Tibial nerve (tissue), 4 donors: ENCODE measurements around the gene KAT7. TPM values are rescaled to one million over a fixed set of nuclear protein-coding genes. Genes with fewer than 3 reads are reported as not detected.

ENCODE experiments used
- DNase-seq, 2 donors: peaks; one replicate each; pipeline ENCODE4 v3.0.0-alpha.2; 2019; ENCODE audit warnings: low spot score in 2 of 2
- H3K27ac ChIP-seq, 4 donors: fragments of 200-600 bp; sonication (generic) in 3 of 4; one replicate each; pipeline ENCODE4 v1.5.1; 2017 to 2019; ENCODE audit warnings: mild to moderate bottlenecking in 1 of 4
- H3K27me3 ChIP-seq, 2 donors: fragments of 200-600 bp; sonication (generic) in 1 of 2; one replicate each; pipeline versions ENCODE4 v1.5.1 to v1.6.0; 2017 to 2019
- H3K36me3 ChIP-seq, 3 donors: fragments of 200-600 bp; sonication (generic); one replicate each; pipeline ENCODE4 v1.5.1; 2018 to 2019
- H3K4me1 ChIP-seq, 4 donors: fragments of 200-600 bp; sonication (generic) in 3 of 4; one replicate each; pipeline ENCODE4 v1.5.1; 2017 to 2019
- H3K4me3 ChIP-seq, 4 donors: fragments of 200-600 bp; sonication (generic) in 3 of 4; one replicate each; pipeline ENCODE4 v1.5.1; 2017 to 2019; ENCODE audit warnings: mild to moderate bottlenecking in 1 of 4, moderate library complexity in 1 of 4
- H3K9me3 ChIP-seq, 4 donors: fragments of 200-600 bp; sonication (generic) in 3 of 4; one replicate each; pipeline ENCODE4 v1.5.1; 2017 to 2019
- CTCF ChIP-seq, 5 experiments: fragments of 200-600 bp in 3 of 5; fragments of 450-650 bp in 2 of 5; sonication (generic) in 3 of 5; IDR thresholded peaks; one replicate each; pipeline ENCODE4 v1.5.1; 2016 to 2019; ENCODE audit warnings: antibody characterized with exemption in 5 of 5, mild to moderate bottlenecking in 3 of 5, moderate library complexity in 2 of 5
- EP300 ChIP-seq, 2 donors: sonication (generic); formaldehyde crosslinking; IDR thresholded peaks; one replicate each; pipeline ENCODE4 v1.6.1; 2017; ENCODE audit warnings: antibody characterized with exemption in 2 of 2, mild to moderate bottlenecking in 1 of 2
- POLR2A ChIP-seq, 2 donors: fragments of 450-650 bp; IDR thresholded peaks; one replicate each; pipeline ENCODE4 v1.6.1; 2017; ENCODE audit warnings: antibody characterized with exemption in 2 of 2, mild to moderate bottlenecking in 2 of 2, moderate library complexity in 2 of 2
- WGBS, 2 donors: methylation state at CpG; one replicate each; pipeline ENCODE4 v1.1.5; 2018; 5-methylcytosine and 5-hydroxymethylcytosine counted together
- total RNA-seq, 4 donors: library from RNA; depleted of rRNA; stranded (reverse); fragments of >200 nt; gene quantifications; one replicate each; pipeline ENCODE4 v1.1.0, GENCODE V29; 2016

KAT7 gene
- total RNA-seq, 4 donors from 2014 or later, result 31.6 to 45.6 (median 42.0) TPM

GRCh38 chr17:49843774-49844350 lies 55.4 kb downstream of the KAT7 start:
- H3K4me1 ChIP-seq, result peaks cover 0 to 29% (median 8%) of the 10 kb centered on the region in 4 donors

GRCh38 chr17:49845321-49845720 lies 56.8 kb downstream of the KAT7 start:
- no peaks in the 10 kb centered on the region for H3K9me3 ChIP-seq
- H3K27ac ChIP-seq, result peak overlapping the region in 2 of 4 donors; percentile 26 to 52
- peaks cover 0 to 4% (median 0%) of the 10 kb centered on the region in 3 donors for H3K36me3 ChIP-seq
- no peaks in the 10 kb centered on the region for H3K27me3 ChIP-seq
- WGBS, 2 donors, result 19 to 40% methylated on average over 3 of the region's 3 CpGs
- DNase-seq, result no peak
- no peak for TF ChIP-seq CTCF (IDR thresholded peaks at IDR 0.05)
- TF ChIP-seq POLR2A (IDR thresholded peaks at IDR 0.05), result no peak
- no peak for TF ChIP-seq EP300 (IDR thresholded peaks at IDR 0.05)
- peaks cover 0 to 23% (median 8%) of the 10 kb centered on the region in 4 donors for H3K4me1 ChIP-seq
- H3K4me3 ChIP-seq, result no peak overlapping the region

More at GRCh38 chr17:49843774-49844350, 55.4 kb downstream of the KAT7 start:
- no peak overlapping the region for H3K4me3 ChIP-seq
- H3K9me3 ChIP-seq, result no peaks in the 10 kb centered on the region
- WGBS, 2 donors, result 76 to 89% methylated on average over 6 of the region's 6 CpGs
- DNase-seq, result no peak
- TF ChIP-seq CTCF (IDR thresholded peaks at IDR 0.05) (peak in 1 of 5 experiments; percentile 15), POLR2A (IDR thresholded peaks at IDR 0.05) (no peak)
- H3K27ac ChIP-seq, result no peak overlapping the region
- H3K36me3 ChIP-seq, result peaks cover 0 to 4% (median 0%) of the 10 kb centered on the region in 3 donors
- no peaks in the 10 kb centered on the region for H3K27me3 ChIP-seq

- H3K27me3 ChIP-seq, result no peaks in the 10 kb centered on the region
- peaks cover 0 to 38% (median 16%) of the 10 kb centered on the region in 4 donors for H3K4me1 ChIP-seq
- 76 to 80% methylated on average over 9 of the region's 9 CpGs for WGBS, 2 donors
- DNase-seq, result no peak
- peaks cover 0 to 4% (median 0%) of the 10 kb centered on the region in 3 donors for H3K36me3 ChIP-seq
- H3K27ac ChIP-seq, result no peak overlapping the region
- TF ChIP-seq POLR2A (IDR thresholded peaks at IDR 0.05), result no peak
- no peak for TF ChIP-seq EP300 (IDR thresholded peaks at IDR 0.05)
- TF ChIP-seq CTCF (IDR thresholded peaks at IDR 0.05), result no peak
- H3K9me3 ChIP-seq, result no peaks in the 10 kb centered on the region
- no peak overlapping the region for H3K4me3 ChIP-seq
Observed at GRCh38 chr17:49846938-49847712, 58.6 kb downstream of the KAT7 start.

GRCh38 chr17:49848019-49848473 lies 59.6 kb downstream of the KAT7 start, which contains the start of gene TAC4:
TAC4 (minus strand) TSS chr17:49848069; CDS start chr17:49848017, 52 bp downstream.
- no peak within 1 kb of the TSS for H3K4me3 ChIP-seq
- DNase-seq, result no peak

More at GRCh38 chr17:49848019-49848473, 59.6 kb downstream of the KAT7 start, which contains the start of gene TAC4:
- no peaks in the 10 kb centered on the region for H3K9me3 ChIP-seq
- H3K4me1 ChIP-seq, result peaks cover 0 to 39% (median 16%) of the 10 kb centered on the region in 4 donors
- no peak for TF ChIP-seq CTCF (IDR thresholded peaks at IDR 0.05)
- H3K36me3 ChIP-seq, result peaks cover 0 to 4% (median 0%) of the 10 kb centered on the region in 3 donors
- H3K27ac ChIP-seq, result no peak within 1 kb of the TSS
- no peaks in the 10 kb centered on the region for H3K27me3 ChIP-seq
